Fibroblast of pulmonary artery (primary cell): ENCODE measurements around the gene PTPRN2.

Experiments
- DNase-seq: peaks from one replicate; pipeline ENCODE4 v3.0.0-alpha.2; 2010; ENCODE audit warnings: low read depth
- H3K4me3 ChIP-seq: replicated peaks from 2 replicates; pipeline ENCODE4 v1.5.1; 2011; ENCODE audit warnings: low read depth, mild to moderate bottlenecking, control low read depth, low read length, moderate library complexity
- TF ChIP-seq, protein P1 (sequence below): IDR thresholded peaks from 2 replicates; pipeline ENCODE4 v1.5.1; 2011; ENCODE audit warnings: mild to moderate bottlenecking, control low read depth, low read length, inconsistent platforms; ENCODE audit errors: missing control alignments

Gene PTPRN2

DNA sequence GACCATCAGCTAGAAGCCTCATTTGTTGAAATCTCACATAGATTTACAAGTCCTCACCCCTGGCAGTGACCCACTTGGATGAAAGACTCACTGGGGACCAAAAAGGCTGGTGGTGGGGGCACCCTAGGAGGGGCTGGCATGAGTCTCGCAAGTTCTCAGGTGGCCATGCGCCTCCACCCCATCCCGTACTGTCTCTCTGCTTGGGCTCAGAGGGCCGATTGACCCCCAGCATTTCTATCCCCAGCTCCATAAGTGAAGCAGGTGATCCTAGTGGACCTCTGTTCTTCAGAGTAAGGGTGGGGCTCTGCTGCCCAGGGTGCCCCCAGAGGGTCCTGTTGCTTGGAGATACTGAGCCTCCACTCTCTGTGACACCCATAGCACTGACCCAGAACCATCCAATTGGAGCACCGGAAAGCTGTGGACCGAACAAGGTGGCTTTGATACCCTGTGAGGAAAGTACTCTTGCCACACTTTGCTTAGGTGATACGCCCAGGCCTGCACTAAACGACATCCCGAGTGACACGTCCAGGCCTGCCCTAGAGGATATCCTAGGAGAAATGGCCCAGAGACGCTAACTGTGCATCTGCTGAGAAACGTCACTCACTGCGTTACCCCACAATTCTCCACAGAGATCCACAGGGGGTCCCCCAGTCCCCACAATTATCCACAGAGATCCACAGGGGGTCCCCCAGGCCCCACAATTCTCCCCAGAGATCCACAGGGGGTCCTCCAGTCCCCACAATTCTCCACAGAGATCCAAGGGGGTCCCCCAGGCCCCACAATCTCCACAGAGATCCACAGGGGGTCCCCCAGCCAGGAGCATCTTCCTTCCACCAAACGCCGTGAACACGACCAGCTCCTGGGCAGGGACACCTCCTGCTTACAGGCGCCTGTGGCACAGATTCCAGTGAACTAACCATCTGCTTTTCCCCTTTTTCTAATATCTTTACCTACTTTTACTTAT, 262.9 kb downstream of the PTPRN2 start:
- TF ChIP-seq, protein P1, sequence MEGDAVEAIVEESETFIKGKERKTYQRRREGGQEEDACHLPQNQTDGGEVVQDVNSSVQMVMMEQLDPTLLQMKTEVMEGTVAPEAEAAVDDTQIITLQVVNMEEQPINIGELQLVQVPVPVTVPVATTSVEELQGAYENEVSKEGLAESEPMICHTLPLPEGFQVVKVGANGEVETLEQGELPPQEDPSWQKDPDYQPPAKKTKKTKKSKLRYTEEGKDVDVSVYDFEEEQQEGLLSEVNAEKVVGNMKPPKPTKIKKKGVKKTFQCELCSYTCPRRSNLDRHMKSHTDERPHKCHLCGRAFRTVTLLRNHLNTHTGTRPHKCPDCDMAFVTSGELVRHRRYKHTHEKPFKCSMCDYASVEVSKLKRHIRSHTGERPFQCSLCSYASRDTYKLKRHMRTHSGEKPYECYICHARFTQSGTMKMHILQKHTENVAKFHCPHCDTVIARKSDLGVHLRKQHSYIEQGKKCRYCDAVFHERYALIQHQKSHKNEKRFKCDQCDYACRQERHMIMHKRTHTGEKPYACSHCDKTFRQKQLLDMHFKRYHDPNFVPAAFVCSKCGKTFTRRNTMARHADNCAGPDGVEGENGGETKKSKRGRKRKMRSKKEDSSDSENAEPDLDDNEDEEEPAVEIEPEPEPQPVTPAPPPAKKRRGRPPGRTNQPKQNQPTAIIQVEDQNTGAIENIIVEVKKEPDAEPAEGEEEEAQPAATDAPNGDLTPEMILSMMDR: no peak
- H3K4me3 ChIP-seq: no peak overlapping the region
- no peak for DNase-seq

DNA sequence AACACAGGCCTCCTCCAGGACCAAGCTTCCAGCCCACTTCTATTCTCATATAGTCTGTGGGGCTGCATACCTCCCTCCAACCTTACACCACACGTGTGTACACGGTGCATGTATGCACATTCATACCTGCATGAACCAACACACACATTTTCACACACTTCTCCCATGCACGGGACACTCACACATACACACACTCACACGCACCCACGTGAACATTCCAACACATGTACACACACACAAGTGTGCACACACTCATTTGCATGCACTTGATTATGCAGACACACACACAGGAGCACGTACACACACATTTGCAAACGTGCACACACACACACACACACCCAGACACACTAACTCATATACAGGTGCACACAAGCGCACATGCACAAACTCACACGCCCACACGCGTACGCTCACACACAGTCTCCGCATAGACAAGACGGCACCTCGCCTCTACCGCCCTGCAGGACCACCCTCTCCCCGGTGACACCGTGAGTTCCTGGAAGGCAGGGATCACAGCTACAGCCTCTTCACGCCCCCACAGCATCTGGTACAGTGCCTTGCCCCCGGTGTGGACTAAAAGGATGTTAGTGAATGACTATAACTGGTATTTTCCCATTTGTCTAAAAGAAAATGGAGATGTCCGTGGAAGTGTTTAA, 263.8 kb downstream of the PTPRN2 start:
- TF ChIP-seq, protein P1: no peak
- DNase-seq: no peak
- H3K4me3 ChIP-seq: no peak overlapping the region

DNA sequence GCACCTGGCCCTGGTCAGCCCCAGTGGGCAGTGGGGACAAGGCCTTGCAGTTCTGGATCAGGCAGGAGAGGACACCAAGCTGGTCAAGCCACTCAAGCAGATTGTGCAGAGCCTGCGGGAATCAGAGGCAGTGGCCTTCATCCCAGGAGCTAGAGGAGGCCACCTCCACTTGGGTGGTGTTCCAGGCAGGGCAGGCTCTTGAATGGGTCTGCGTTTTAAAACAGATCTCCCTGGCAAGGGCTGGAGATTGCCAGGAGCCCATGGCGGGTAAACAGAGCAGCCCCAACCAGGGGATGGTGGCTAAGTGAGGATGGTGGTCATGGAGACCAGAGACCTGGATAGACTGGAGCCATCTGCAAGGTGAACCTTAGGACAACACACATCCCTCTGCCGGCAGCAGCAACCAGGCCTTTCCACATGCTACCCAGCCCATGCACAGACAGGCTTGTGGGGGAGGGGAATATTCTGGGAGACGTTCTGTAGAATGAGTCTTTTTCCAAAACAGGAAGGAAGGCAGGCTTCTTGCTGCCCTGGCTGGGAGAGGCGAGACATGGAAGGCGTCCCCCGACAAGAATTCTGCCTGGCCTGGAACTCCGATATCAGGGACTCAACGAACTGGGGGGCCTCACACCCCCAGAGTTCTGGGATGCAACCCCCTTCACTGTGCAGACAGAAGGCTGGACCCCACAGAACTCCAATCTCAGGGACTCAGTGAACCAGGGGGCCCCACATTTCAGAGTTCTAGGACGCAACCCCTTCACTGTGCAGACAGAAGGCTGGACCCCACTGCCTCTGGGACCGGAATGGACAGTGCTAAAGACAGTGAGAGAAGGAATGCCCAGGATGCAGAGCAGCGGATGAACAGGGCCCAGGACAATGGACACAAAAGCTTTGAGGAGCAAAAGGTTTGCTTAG, 264.8 kb downstream of the PTPRN2 start:
- TF ChIP-seq, protein P1: no peak
- DNase-seq: no peak
- no peak overlapping the region for H3K4me3 ChIP-seq

DNA sequence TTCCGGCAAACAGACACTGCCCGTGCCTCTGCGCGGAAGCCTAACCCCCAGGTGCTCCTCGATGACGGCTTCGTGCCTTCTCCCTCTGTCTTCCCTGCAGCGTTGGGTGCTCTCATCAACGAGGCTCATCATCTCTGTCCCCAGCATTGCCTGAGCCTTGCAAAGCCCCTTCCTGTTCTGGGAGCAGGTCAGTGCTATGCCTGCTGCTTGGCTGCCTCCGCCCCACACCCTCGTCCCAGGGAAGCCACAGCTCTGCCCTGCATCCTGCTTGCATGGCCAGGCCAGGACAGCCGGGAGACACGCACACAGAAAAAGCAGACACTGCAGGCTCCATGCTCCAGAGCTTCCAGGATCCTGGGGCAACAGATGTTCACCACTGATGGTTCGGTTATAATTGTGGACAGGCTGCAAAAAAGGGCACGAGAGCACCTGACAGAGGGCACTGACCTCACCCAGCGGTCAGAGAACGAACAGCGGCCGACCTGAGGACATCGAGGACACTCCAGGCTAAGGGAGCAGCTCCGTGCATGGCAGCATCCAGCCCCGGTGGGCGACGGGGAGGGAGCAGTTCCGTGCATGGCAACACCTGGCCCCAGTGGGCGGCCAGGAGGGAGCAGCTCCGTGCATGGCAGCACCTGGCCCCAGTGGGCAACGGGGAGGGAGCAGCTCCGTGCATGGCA, 265.5 kb downstream of the PTPRN2 start:
- TF ChIP-seq, protein P1: no peak
- DNase-seq: no peak
- H3K4me3 ChIP-seq: no peak overlapping the region

DNA sequence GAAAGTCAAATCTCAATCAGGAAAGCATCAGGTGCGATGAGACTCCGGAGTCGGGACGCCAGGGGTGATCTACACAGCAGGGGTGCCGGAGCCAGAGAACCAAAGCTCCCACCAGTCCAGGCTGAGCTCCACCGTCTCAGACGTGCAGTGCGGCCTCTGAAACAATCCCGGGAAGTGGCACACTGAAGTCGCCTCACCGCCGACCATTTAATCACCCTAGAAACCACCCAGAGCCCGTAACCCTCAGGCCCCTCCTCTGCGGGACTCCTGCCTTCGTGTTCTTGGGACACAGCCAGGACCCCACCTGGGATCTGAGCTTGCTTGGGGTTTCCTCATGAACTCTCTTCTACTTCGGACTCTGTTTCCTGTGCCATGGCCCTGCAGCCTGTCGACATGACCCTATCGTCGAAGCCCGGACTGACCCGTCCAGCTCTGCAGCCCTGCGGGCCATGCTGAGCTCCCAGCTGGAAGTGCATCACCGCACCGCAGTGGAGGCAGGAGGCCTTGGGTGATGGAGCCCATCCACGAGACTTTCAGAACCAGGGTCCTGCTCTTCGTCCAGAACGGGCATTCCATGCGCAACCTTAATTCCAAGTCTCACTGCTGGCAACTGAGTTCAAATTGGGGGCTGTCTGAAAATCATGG, 266.4 kb downstream of the PTPRN2 start:
- TF ChIP-seq, protein P1: no peak
- H3K4me3 ChIP-seq: no peak overlapping the region
- no peak for DNase-seq

DNA sequence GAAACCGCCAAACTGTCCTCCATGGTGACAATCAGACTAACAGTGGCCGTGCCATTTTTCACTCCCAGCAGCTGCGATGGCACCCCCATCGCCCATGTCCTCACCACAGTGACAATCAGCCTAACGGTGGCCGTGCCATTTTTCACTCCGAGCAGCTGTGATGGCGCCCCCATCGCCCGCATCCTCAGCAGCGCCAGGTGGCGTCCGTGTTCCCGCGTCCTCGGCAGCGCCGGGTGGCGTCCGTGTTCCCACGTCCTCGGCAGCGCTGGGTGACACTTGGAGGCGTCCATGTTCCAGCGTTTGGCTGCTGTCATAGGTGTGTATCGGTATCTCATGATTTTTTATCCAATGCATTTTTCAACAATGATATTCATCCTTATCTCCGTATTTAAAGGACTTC, 267.3 kb downstream of the PTPRN2 start:
- H3K4me3 ChIP-seq: no peak overlapping the region
- TF ChIP-seq, protein P1: no peak
- DNase-seq: no peak
